GOT3 (cell line): ENCODE data around the gene CLPSL1.

Source experiments
- DNase-seq: peaks from one replicate; lab custom pipeline; 2025; ENCODE audit warnings: mixed read lengths; lab: John Stamatoyannopoulos, UW

The CLPSL1 gene

DNA sequence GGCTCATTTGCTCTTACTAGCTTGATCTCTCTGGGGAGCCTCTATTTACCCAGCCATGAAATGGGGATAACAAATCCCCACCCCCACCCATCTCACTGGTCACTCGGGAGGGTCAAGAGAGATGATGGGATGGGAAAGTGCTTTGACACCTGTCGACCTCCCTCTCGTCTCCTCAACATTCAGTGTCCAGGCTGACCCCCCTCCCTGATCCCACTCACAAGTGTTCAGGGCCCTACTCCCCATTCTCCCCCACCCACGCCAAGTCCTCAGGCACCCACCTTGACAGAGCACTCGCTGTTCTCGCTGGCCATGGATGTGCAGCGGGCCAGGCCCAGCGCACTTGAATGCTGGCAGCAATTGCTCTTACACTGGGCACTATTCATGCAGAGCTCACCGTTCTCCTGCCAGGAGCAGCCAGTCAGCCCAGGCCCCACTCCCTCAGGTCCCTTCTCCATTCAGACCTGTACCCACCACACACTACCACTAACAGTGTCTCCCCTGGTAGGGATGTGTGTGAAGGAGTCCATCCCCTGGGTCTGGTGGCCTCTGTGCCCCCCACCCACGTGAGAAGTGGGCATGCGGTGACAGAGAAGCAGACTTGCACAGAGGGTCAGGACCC, 14.7 kb downstream of the CLPSL1 start:
- no peak for DNase-seq

DNA sequence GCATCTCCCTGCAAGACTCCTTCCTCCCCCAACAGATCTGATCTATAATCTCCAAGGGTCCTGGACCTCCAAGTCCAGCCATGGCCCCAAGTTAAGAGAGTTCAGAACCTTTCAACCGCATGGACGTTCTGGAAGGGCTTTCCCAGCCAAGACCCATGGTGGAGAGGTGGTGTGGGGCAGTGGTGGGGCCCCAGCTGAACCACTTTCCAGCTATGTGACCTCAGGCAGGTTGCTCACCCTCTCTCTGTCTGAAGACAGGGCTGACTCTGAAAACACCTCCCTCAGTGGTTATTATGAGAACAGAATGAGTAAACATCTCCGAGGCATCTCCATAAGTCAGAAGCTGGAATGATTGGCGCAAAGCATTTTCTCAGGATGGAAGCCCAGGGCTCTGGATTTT, 15.4 kb downstream of the CLPSL1 start:
- no peak for DNase-seq

GRCh38 chr6:35797837-35798526, 17.2 kb downstream of the CLPSL1 start:
- no peak for DNase-seq

GRCh38 chr6:35798706-35799105, 17.9 kb downstream of the CLPSL1 start:
- DNase-seq, result no peak

GRCh38 chr6:35801148-35801547, 20.3 kb downstream of the CLPSL1 start:
- DNase-seq, result no peak

DNA sequence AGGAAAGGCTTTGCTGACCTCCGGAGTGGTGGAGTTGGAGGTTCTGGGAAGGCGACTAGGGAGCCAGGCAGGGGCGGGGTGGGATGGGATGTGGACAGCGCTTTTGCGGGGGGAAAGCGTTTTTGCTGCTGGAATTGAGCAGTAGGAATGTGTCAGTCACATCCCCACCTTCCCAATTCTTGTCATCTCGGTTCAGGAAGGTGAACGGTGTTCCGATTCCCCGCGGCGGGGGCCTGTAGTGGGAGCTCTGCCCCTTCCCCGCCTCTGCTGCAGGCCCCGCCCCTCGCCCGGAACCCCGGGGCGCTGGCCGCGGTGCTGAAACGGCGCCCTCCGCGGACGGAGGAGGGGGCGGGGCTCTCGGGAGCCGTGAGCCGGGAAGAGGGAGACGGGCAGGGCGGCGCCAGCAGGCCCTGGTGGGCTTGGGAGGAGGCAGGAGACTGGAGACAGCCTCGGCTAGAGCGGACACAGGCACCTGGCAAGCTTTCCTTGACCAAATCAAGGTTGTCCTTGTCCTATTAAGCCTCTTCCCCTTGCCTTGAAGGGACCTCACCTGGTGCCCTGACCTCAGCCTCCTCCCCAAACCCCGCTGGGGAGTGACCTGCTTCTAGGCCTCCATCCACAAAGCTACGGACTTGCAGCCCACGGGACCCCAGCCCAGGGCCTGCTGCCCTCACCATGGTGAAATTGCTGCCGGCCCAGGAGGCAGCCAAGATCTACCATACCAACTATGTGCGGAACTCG, 24.3 kb downstream of the CLPSL1 start, which contains the start of gene LHFPL5:
Gene LHFPL5, plus strand, starts transcription at position 357 of the 741 bp plus-strand sequence. Its CDS starts 319 bp downstream, at position 676.
- DNase-seq, result no peak

DNA sequence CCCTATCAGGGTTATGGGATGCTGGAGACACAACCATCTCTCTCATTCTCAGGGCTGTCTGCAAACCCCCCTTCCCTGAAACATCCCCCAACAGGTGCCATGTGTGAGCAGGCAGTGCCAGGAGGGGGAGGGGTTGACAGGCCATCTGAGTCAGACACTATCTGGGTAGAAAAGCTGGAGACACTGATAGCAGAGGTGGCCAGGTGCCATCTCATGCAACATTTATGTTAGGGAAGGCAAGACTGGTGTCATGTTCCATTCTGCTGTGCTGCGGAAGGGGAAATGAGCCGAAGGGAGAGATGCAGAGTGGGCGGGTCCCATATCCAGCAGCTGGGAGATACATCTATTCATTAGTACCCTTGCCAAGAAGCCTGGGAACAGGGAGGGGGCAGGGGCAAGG, 27.9 kb downstream of the CLPSL1 start:
- DNase-seq, result no peak

- no peak for DNase-seq
Measured at GRCh38 chr6:35809809-35810208, 29.0 kb downstream of the CLPSL1 start.

DNA sequence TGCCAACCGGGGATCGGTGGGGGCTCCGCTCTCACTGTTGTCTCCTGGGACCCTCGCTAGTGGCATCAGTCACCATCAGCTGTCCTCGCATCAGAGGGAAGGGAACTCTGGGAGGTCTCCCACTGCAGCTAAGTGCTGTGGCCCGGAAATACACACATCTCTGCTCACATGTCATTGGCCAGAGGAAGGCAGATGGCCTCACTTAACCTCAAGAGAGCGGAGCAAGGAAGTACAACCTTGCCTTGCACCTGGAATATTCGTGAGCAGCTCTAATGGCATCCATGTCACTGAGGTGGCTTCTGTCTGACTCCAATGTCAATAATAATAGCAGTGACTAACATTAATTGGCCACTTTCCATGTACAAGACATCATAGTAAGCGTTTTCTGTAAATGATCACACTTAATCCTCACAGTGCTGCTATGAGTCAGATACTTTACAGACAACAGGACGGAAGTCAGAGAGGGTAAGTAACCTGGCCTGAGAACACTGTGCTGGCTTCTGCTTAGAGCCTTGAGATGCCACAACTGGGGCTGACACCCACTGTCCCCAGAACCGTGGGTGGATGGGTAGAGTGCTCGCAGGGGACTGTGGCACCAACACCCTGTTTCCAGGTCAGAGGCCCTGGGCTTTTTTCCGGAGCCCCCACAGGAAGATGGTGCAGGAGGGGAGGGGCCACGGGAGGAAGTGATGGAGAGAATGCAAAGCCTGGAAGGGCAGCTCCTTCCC, 30.3 kb downstream of the CLPSL1 start:
- no peak for DNase-seq

- no peak for DNase-seq
Measured at GRCh38 chr6:35811699-35811995, 30.8 kb downstream of the CLPSL1 start.

DNA sequence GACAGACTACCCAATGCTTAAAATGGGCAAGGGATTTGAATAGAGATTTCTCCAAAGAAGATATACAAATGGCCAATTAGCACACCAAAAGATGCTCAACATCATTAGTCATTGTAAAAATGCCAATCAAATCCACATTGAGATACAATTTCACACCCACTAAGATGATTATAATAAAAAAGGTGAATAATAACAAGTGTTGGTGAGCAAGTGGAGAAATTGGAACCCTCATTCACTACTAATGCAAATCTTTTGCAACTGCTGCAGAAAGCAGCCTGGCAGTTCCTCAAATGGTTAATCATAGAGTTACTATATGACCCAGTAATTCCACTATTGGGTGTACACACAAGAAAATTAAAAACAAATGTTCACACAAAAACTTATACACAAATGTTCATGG, 36.7 kb downstream of the CLPSL1 start:
- DNase-seq, result no peak

- no peak for DNase-seq
Measured at GRCh38 chr6:35823601-35824000, 42.8 kb downstream of the CLPSL1 start.

DNA sequence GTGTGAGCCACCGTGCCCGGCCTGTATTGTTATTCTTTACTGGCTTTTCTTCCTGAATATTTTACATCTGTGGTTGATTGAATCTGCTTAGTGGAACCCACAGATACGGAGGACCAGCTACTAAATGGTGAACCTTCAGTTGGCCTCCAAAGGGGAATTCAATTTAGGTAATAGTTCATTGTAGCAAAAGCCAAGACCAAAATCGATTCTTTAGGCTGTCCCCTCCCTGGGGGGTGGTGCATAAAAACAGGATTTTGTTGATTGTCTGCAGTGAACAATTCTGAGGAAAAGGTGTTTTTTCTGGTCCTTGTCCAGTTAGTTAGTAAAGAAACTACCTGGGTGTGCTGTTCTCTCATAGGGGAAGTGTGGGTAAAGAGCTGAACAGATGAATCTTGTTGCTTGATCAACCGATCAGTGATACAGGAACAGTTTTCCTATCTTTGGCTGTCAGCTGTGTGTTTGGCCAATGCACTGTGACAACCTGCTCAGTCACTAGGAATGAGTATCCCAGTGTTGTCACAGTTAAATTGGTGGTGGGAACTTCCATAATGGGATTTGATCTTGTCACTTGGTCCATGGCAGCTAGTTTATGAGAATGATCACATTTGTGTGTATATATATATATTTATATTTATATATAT, 43.9 kb downstream of the CLPSL1 start:
- no peak for DNase-seq

- no peak for DNase-seq
Measured at GRCh38 chr6:35829306-35829705, 48.5 kb downstream of the CLPSL1 start.

DNA sequence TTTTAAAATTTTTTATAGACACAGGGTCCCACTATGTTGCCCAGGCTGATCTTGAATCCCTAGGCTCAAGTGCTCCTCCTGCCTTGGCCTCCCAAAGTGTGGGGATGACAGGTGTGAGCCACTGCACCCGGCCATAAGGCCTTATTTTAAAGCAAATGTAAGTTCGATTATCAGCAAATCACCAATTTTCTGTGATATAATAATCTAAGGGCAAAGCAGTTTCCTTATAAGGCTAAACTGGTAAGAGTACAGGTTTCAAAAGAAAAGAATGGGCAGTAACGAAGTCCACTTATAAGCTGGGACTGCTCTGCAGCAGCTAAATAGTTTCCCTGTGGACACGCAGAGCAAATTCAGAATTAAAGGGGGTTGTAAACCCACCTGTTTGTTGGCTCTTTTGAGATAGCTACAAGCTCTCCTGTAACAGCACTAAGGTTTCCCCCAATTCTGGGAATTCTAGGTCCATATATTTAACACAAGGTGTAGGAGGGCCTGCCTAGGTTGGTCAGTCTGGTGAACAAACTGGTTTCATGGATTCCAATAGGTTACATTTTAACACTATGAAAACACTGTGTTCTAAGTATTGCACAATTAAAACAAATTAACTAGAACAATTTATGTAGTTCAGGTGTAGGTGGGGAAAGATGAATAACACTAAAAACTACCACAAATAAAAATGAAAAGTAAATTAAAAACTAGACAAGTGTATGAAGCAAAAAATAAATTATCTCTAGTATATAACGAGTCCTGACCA, 50.6 kb downstream of the CLPSL1 start:
- no peak for DNase-seq

- no peak for DNase-seq
Measured at GRCh38 chr6:35833536-35833935, 52.7 kb downstream of the CLPSL1 start.
